Measurements from ENCODE around the gene FLT1.
A peak's percentile ranks its signal among the peaks of the same experiment; 100 is the strongest.

Gene FLT1

DNA sequence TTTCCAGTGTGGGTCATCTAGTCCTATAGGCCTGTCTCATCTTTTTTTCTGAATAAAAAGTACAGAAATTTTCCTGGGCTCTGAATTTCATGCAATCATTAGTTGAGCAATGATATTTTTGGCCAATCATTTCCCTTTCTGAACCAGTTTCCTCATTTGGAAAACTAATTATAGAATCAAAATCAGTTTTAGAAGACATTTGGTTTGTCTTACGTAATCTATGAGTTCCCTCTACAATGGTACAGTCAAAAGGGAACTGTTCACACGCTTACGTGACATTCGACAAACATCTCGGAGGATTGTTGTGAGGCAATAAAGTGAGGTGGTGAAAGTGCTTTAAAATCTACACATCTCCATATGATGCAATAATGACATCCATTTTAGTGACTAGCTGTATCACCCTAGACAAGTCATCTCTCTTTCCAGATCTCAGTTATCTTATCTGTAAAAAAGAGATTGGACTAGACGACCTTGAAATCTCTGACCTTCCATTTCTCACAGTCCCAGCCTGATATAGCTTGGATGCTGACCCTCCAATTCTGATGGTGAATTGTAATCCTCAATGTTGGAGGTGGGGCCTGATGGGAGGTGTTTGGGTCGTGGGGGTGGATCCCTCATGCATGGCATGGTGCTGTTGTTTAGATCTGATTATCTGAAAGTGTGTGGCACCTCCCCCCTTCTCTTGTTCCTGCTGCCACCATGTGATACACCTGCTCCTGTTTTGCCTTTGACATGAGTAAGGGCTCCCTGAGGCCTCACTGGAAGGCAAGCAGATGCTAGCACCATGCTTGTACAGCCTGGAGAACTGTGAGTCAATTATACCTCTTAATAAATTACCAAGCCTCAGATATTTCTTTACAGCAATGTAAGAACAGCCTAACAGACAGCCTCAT is 26.7 kb downstream of the FLT1 start:
- no peak overlapping the region for H3K4me3 ChIP-seq (replicated peaks in 1 of 2; ENCODE audit: low read depth in 2 of 2, low read length in 2 of 2)
- no peak for DNase-seq (ENCODE audit: low read depth in 2 of 2)
- TF ChIP-seq, protein P1, sequence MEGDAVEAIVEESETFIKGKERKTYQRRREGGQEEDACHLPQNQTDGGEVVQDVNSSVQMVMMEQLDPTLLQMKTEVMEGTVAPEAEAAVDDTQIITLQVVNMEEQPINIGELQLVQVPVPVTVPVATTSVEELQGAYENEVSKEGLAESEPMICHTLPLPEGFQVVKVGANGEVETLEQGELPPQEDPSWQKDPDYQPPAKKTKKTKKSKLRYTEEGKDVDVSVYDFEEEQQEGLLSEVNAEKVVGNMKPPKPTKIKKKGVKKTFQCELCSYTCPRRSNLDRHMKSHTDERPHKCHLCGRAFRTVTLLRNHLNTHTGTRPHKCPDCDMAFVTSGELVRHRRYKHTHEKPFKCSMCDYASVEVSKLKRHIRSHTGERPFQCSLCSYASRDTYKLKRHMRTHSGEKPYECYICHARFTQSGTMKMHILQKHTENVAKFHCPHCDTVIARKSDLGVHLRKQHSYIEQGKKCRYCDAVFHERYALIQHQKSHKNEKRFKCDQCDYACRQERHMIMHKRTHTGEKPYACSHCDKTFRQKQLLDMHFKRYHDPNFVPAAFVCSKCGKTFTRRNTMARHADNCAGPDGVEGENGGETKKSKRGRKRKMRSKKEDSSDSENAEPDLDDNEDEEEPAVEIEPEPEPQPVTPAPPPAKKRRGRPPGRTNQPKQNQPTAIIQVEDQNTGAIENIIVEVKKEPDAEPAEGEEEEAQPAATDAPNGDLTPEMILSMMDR (IDR thresholded peaks at IDR 0.05; ENCODE audit: low read depth, low read length), result no peak

DNA sequence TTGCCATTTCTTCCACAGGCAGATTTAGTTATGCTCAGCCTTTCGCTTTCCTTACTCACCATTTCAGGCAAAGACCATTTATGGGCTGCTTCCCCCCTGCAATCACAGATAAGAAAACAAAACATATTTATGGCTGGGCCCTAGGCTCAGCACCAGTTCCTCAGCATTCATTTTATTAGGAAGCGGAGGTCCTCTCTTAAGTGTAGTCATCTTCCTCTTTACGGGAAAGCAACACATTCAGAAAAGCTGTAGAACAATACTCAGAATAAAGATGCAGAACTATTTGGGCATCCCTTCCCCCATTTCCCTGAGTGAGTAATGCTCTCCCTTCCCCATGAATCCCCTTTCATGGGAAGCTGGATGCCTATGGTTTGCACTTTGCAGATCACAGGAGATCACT is 27.9 kb downstream of the FLT1 start:
- no peak overlapping the region for H3K4me3 ChIP-seq (replicated peaks in 1 of 2; ENCODE audit: low read depth in 2 of 2, low read length in 2 of 2)
- TF ChIP-seq, protein P1 (IDR thresholded peaks at IDR 0.05; ENCODE audit: low read depth, low read length), result no peak
- DNase-seq (ENCODE audit: low read depth in 2 of 2), result peak in 1 of 2 donors; percentile 18

DNA sequence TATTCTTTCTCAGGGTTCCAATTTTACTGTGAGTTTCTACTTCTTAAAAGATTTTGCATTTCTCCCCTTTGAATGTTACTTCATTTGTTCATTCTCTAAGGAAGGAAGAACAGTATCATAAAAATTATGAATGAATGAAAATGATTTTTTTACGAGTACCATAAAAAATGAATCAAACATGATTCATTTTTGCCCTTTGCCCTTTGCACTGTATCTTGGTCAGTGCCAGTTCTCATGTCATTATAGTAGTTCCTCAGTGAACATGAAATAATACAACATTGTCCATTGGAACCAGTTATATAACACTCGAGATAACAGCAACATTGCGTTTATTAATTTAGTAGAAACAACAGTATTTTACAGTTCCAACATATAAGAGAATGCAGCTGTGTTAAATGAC is 28.8 kb downstream of the FLT1 start:
- no peak for DNase-seq (ENCODE audit: low read depth in 2 of 2)
- TF ChIP-seq, protein P1 (IDR thresholded peaks at IDR 0.05; ENCODE audit: low read depth, low read length), result no peak
- H3K4me3 ChIP-seq (replicated peaks in 1 of 2; ENCODE audit: low read depth in 2 of 2, low read length in 2 of 2), result no peak overlapping the region

DNA sequence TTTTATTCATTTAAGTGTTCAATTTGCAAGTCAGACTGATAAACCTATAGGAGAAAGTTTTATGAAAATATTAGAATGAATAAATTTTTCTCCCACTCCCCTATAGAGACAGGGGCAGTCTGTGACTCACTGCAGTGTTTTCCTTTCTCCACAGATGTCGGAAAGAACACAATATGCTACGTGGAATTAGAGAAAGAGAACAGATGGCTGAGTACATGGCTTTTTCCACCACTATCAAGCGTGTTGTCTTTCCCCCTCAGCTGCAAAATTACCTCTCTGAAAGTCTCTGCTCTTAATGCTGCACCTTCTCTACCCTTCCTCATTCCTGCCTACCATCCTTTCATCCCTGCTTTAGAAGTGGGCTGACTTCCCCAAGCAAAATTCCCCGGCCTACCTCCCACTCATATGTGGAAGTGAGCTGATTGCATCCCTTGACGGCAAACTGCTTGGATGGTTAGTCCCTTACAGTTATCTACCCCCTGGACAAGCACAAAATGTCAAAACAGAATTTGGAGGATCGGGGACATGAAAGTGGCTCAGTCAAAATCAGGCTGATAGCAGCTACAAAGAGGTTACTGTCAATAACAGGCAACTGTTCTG is 30.0 kb downstream of the FLT1 start:
- H3K4me3 ChIP-seq (replicated peaks in 1 of 2; ENCODE audit: low read depth in 2 of 2, low read length in 2 of 2), result no peak overlapping the region
- TF ChIP-seq, protein P1 (IDR thresholded peaks at IDR 0.05; ENCODE audit: low read depth, low read length), result no peak
- DNase-seq (ENCODE audit: low read depth in 2 of 2), result no peak

DNA sequence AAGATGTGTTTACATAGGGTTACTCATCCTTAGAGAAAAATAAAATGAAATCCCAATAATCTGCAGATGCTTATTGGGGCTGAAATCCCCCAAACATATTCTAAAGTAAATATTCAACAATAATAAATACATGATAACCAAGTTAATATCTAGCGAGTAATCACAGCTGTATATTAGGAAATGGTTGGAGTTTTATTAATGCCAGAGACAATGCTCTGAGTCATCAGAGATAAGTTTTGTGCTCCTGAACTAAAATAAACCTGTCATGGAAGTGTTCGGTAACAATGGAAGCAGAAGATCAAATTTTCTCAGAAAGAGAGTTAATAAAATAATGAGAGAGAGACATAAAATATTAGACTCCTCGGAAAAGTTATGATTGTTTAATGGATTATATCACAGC is 31.4 kb downstream of the FLT1 start:
- no peak for DNase-seq (ENCODE audit: low read depth in 2 of 2)
- H3K4me3 ChIP-seq (replicated peaks in 1 of 2; ENCODE audit: low read depth in 2 of 2, low read length in 2 of 2), result no peak overlapping the region
- TF ChIP-seq, protein P1 (IDR thresholded peaks at IDR 0.05; ENCODE audit: low read depth, low read length), result no peak

DNA sequence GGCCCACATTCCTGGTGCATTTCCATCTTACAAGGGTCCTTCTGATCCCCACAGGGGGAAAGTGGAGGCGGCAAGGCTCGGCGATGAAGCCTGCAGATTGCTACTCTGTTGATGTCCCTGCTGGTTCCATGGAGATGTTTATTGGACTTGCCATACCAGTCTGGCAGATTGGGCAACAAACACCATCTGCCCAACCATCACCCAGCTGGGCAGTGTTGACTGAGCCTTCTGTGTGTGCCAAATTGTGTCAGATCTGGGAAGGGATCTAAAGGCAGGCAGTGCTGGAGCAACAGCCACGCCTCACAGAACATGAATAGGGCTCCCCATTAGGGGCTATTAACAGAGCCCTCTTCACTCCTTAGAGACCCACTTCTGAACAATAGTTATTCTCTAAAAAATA is 35.0 kb downstream of the FLT1 start:
- H3K4me3 ChIP-seq (replicated peaks in 1 of 2; ENCODE audit: low read depth in 2 of 2, low read length in 2 of 2), result no peak overlapping the region
- TF ChIP-seq, protein P1 (IDR thresholded peaks at IDR 0.05; ENCODE audit: low read depth, low read length), result no peak
- no peak for DNase-seq (ENCODE audit: low read depth in 2 of 2)

All from cardiac fibroblast (primary cell).